BE2C (cell line): Measurements from ENCODE around the gene AHNAK.

Experiments used
- DNase-seq: peaks from one replicate; pipeline ENCODE4 v3.0.0-alpha.2; 2020
- H3K27me3 ChIP-seq: fragments of 250-450 bp; sonication (Bioruptor Pico); 2 replicates; pipeline ENCODE4 v1.5.1; 2020; ENCODE audit warnings: mild to moderate bottlenecking
- H3K36me3 ChIP-seq: fragments of 250-450 bp; sonication (Bioruptor Pico); 2 replicates; pipeline ENCODE4 v1.5.1; 2020; ENCODE audit warnings: mild to moderate bottlenecking
- H3K4me1 ChIP-seq: fragments of 250-450 bp; sonication (Bioruptor Pico); 2 replicates; pipeline ENCODE4 v1.5.1; 2020
- H3K4me3 ChIP-seq: 2 replicates; pipeline ENCODE4 v1.5.1; 2011; ENCODE audit warnings: low read depth, low read length
- H3K9me3 ChIP-seq: fragments of 250-450 bp; sonication (Bioruptor Pico); 2 replicates; pipeline ENCODE4 v1.5.1; 2020
- CTCF ChIP-seq: IDR thresholded peaks from 2 replicates; pipeline ENCODE4 v1.5.1; 2012; ENCODE audit warnings: mild to moderate bottlenecking, low read depth, low read length

The AHNAK gene

GRCh38 chr11:62538470-62539237 is 8.0 kb downstream of the AHNAK start:
- H3K36me3 ChIP-seq = no peaks in the 10 kb centered on the region
- H3K9me3 ChIP-seq = no peaks in the 10 kb centered on the region
- no peaks in the 10 kb centered on the region for H3K27me3 ChIP-seq
- H3K4me1 ChIP-seq = peaks cover 14% of the 10 kb centered on the region
- TF ChIP-seq CTCF = no peak
- H3K4me3 ChIP-seq = no peak overlapping the region
- no peak for DNase-seq

- Histone ChIP-seq H3K36me3 (no peaks in the 10 kb centered on the region), H3K4me1 (peaks cover 11% of the 10 kb centered on the region), H3K4me3 (no peak overlapping the region), H3K9me3 (no peaks in the 10 kb centered on the region), H3K27me3 (no peaks in the 10 kb centered on the region)
- DNase-seq = no peak
- no peak for TF ChIP-seq CTCF
Measured at GRCh38 chr11:62536301-62536957, 10.2 kb downstream of the AHNAK start.

- DNase-seq = no peak
- Histone ChIP-seq H3K27me3 (no peaks in the 10 kb centered on the region), H3K36me3 (no peaks in the 10 kb centered on the region), H3K9me3 (no peaks in the 10 kb centered on the region), H3K4me1 (peaks cover 8% of the 10 kb centered on the region), H3K4me3 (no peak overlapping the region)
- TF ChIP-seq CTCF = no peak
Measured at GRCh38 chr11:62535802-62536201, 10.8 kb downstream of the AHNAK start.

DNA sequence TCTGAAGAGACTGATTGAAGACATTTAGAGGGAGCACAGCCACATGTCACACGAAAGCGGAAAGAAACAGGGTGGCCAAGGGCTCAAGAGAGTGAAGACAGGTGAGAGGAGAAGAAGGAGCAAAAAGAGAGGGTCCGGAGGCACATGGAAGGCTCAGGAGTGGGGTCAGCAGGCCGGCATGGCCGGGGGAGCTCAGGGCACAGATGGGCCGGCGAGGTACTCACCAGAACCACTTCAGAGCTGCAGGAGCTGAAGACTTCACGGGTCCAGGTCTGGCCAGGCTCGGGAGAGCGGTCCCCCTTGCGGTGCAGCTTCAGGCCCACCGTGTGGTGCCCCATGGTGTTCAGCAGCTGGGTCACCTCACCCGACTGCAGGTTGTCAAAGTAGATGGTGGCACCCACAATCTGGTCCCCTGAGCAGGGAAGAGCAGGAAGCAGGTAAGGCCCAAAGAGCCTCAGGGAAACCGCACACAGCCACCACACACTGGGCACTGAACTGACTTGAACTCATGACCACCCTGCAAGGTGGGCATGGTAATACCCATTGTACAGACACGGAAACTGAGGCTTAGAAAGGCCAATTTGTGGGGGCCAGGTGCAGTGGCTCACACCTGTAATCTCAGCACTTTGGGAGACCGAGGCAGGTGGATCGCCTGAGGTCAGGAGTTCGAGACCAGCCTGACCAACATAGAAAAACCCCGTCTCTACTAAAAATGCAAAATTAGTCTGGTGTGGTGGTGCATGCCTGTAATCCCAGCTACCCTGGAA is 11.6 kb downstream of the AHNAK start:
- no peaks in the 10 kb centered on the region for H3K36me3 ChIP-seq
- no peak for TF ChIP-seq CTCF
- H3K27me3 ChIP-seq = no peaks in the 10 kb centered on the region
- H3K9me3 ChIP-seq = no peaks in the 10 kb centered on the region
- no peak for DNase-seq
- H3K4me3 ChIP-seq = no peak overlapping the region
- H3K4me1 ChIP-seq = peaks cover 8% of the 10 kb centered on the region

DNA sequence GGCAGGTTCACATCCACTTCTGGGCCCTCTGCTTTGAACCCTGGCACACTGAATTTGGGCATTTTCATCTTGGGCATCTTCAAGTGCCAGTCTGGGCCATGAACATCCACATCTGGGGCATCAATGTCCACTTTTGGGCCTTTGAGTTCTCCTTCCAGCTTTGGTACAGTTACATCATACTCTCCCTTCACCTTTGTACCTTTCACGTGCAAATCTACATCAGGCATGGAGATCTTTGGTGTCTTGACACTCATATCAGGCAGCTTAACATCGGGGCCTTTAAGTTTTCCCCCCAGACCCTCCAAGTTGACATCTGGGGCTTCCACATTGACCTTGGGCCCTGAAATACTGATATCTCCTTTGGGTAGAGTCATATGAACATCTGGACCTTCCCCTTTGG is 14.5 kb downstream of the AHNAK start:
- no peak for DNase-seq
- H3K27me3 ChIP-seq = no peaks in the 10 kb centered on the region
- TF ChIP-seq CTCF = no peak
- H3K9me3 ChIP-seq = no peaks in the 10 kb centered on the region
- H3K36me3 ChIP-seq = no peaks in the 10 kb centered on the region
- no peak overlapping the region for H3K4me3 ChIP-seq
- H3K4me1 ChIP-seq = no peaks in the 10 kb centered on the region
